MM.1S (cell line): ENCODE results near the gene PGAM2.

ENCODE experiments used
- DNase-seq: peaks from one replicate; pipeline ENCODE4 v3.0.0-alpha.2; 2015
- H2AFZ ChIP-seq: fragments of 300-600 bp; sonication (generic); 2 replicates; pipeline ENCODE4 v1.6.0; 2016; ENCODE audit warnings: antibody characterized with exemption, low read length
- H3F3A ChIP-seq: fragments of 300-600 bp; sonication (generic); 2 replicates; pipeline ENCODE4 v1.6.1; 2016; ENCODE audit warnings: mild to moderate bottlenecking, antibody characterized with exemption, low read length, moderate library complexity, mixed read lengths; ENCODE audit not compliant: insufficient read depth
- H3K27ac ChIP-seq: fragments of 300-600 bp; sonication (generic); 2 replicates; pipeline ENCODE4 v1.5.1; 2016; ENCODE audit warnings: mild to moderate bottlenecking, low read length
- H3K27me3 ChIP-seq: fragments of 300-600 bp; sonication (generic); replicated peaks from 2 replicates; pipeline ENCODE4 v1.6.0; 2016; ENCODE audit warnings: low read length; ENCODE audit not compliant: insufficient read depth
- H3K36me3 ChIP-seq: fragments of 300-600 bp; sonication (generic); replicated peaks from 2 replicates; pipeline ENCODE4 v1.6.1; 2016; ENCODE audit warnings: mild to moderate bottlenecking, low read length, mixed read lengths; ENCODE audit not compliant: insufficient read depth
- H3K4me1 ChIP-seq: fragments of 300-600 bp; sonication (generic); 2 replicates; pipeline ENCODE4 v1.6.1; 2016; ENCODE audit warnings: low read length, mixed read lengths
- H3K4me2 ChIP-seq: fragments of 300-600 bp; sonication (generic); 2 replicates; pipeline ENCODE4 v1.6.0; 2016; ENCODE audit warnings: low read depth, low read length
- H3K4me3 ChIP-seq: fragments of 300-600 bp; sonication (generic); 2 replicates; pipeline ENCODE4 v1.5.1; 2016; ENCODE audit warnings: low read length, mixed read lengths
- H3K79me2 ChIP-seq: fragments of 300-600 bp; sonication (generic); 2 replicates; pipeline ENCODE4 v1.6.1; 2016; ENCODE audit warnings: mixed run types, low read length, mixed read lengths
- H3K9ac ChIP-seq: fragments of 300-600 bp; sonication (generic); 2 replicates; pipeline ENCODE4 v1.6.1; 2016; ENCODE audit warnings: low read length, mixed read lengths
- H3K9me2 ChIP-seq: fragments of 300-600 bp; sonication (generic); replicated peaks from 2 replicates; pipeline ENCODE4 v1.6.1; 2016; ENCODE audit warnings: mild to moderate bottlenecking, low read length, mixed read lengths; ENCODE audit not compliant: insufficient read depth
- H3K9me3 ChIP-seq: fragments of 300-600 bp; sonication (generic); replicated peaks from 2 replicates; pipeline ENCODE4 v1.6.1; 2016; ENCODE audit warnings: mild to moderate bottlenecking, low read length, mixed read lengths; ENCODE audit not compliant: insufficient read depth
- H4K20me1 ChIP-seq: fragments of 300-600 bp; sonication (generic); 2 replicates; pipeline ENCODE4 v1.6.1; 2016; ENCODE audit warnings: mild to moderate bottlenecking, low read length, moderate library complexity, mixed read lengths; ENCODE audit not compliant: insufficient read depth
- CTCF ChIP-seq: fragments of 300-600 bp; sonication (generic); IDR thresholded peaks from 2 replicates; pipeline ENCODE4 v1.5.1; 2016; ENCODE audit warnings: antibody characterized with exemption, low read length, mixed read lengths
- EZH2 ChIP-seq: fragments of 300-600 bp; sonication (generic); optimal IDR thresholded peaks from 2 replicates; pipeline ENCODE3; 2017; ENCODE audit warnings: low read depth, mild to moderate bottlenecking, antibody characterized with exemption, low read length, mixed read lengths
- EZH2phosphoT487 ChIP-seq: fragments of 300-600 bp; sonication (generic); IDR thresholded peaks from 2 replicates; pipeline ENCODE4 v1.6.1; 2018; ENCODE audit warnings: antibody characterized with exemption, low read length

Gene PGAM2

GRCh38 chr7:44100458-44101302 is 35.3 kb upstream of the PGAM2 start:
- peaks cover 12% of the 10 kb centered on the region for H3K27me3 ChIP-seq
- DNase-seq = no peak
- H3F3A ChIP-seq = peaks cover 11% of the 10 kb centered on the region
- no peak overlapping the region for H3K4me2 ChIP-seq
- H3K9me3 ChIP-seq = no peaks in the 10 kb centered on the region
- peaks cover 23% of the 10 kb centered on the region for H3K4me1 ChIP-seq
- TF ChIP-seq CTCF (no peak), EZH2phosphoT487 (no peak), EZH2 (no peak)
- H3K4me3 ChIP-seq = no peak overlapping the region
- no peak overlapping the region for H2AFZ ChIP-seq
- no peaks in the 10 kb centered on the region for H3K79me2 ChIP-seq
- no peaks in the 10 kb centered on the region for H3K36me3 ChIP-seq
- H3K27ac ChIP-seq = no peak overlapping the region
- no peaks in the 10 kb centered on the region for H4K20me1 ChIP-seq
- no peak overlapping the region for H3K9ac ChIP-seq
- no peaks in the 10 kb centered on the region for H3K9me2 ChIP-seq

- Histone ChIP-seq H3K27me3 (0 out of 2 replicates have a peak, but pooled peaks cover 2% of the 10 kb centered on the region), H3K9ac (no peak overlapping the region), H3K4me1 (peaks cover 23% of the 10 kb centered on the region), H2AFZ (no peak overlapping the region), H4K20me1 (no peaks in the 10 kb centered on the region), H3K79me2 (no peaks in the 10 kb centered on the region), H3K9me3 (no peaks in the 10 kb centered on the region), H3F3A (peaks cover 11% of the 10 kb centered on the region), H3K4me2 (no peak overlapping the region), H3K36me3 (no peaks in the 10 kb centered on the region), H3K9me2 (no peaks in the 10 kb centered on the region), H3K4me3 (no peak overlapping the region), H3K27ac (no peak overlapping the region)
- no peak for TF ChIP-seq EZH2phosphoT487
- no peak for TF ChIP-seq EZH2
- TF ChIP-seq CTCF = no peak
- no peak for DNase-seq
Measured at GRCh38 chr7:44099669-44100068, 34.3 kb upstream of the PGAM2 start.

- no peak for TF ChIP-seq EZH2phosphoT487
- TF ChIP-seq EZH2 = no peak
- no peak for TF ChIP-seq CTCF
- peaks cover 27% of the 10 kb centered on the region for H3K4me1 ChIP-seq
- H3K4me2 ChIP-seq = peak overlapping the region; percentile 31; the same call in 1 of the 2 replicates
- no peaks in the 10 kb centered on the region for H4K20me1 ChIP-seq
- peak overlapping the region; percentile 51 for H3K9ac ChIP-seq
- no peaks in the 10 kb centered on the region for H3K27me3 ChIP-seq
- DNase-seq = no peak
- H3K9me2 ChIP-seq = no peaks in the 10 kb centered on the region
- no peaks in the 10 kb centered on the region for H3K9me3 ChIP-seq
- H3F3A ChIP-seq = peaks cover 11% of the 10 kb centered on the region
- H2AFZ ChIP-seq = peak overlapping the region; percentile 67
- H3K79me2 ChIP-seq = no peaks in the 10 kb centered on the region
- H3K4me3 ChIP-seq = no peak overlapping the region
- H3K27ac ChIP-seq = peak overlapping the region; percentile 93
- H3K36me3 ChIP-seq = no peaks in the 10 kb centered on the region
Measured at GRCh38 chr7:44098092-44099068, 33.0 kb upstream of the PGAM2 start.
